ENCODE data around the gene COG1.

Gene COG1

GRCh38 chr17:73170324-73170723, 22.5 kb upstream of the COG1 start:
- peaks cover 21% of the 10 kb centered on the region for H3K27me3 ChIP-seq (ENCODE audit: insufficient read depth, low read length, poor library complexity)
- H4K20me1 ChIP-seq (ENCODE audit: insufficient read depth, low read length) = no peaks in the 10 kb centered on the region
- H3K9ac ChIP-seq (ENCODE audit: low read depth, low read length) = no peak overlapping the region
- H3K27ac ChIP-seq (ENCODE audit: low read length) = no peak overlapping the region
- no peaks in the 10 kb centered on the region for H3K79me2 ChIP-seq (ENCODE audit: insufficient read depth, low read length)
- DNase-seq = no peak
- ATAC-seq (ENCODE audit: insufficient read depth, low read depth) = no peak
- no peak overlapping the region for H3K4me3 ChIP-seq (ENCODE audit: low read depth in 1 of 2, low read length in 2 of 2)
- peaks cover 14% of the 10 kb centered on the region for H3K4me1 ChIP-seq (ENCODE audit: insufficient read depth, low read length)
- no peaks in the 10 kb centered on the region for H3K9me3 ChIP-seq (ENCODE audit: insufficient read depth, low read length, severe bottlenecking)
- no peak overlapping the region for H2AFZ ChIP-seq (ENCODE audit: low read depth, low read length)
- TF ChIP-seq, protein P1, sequence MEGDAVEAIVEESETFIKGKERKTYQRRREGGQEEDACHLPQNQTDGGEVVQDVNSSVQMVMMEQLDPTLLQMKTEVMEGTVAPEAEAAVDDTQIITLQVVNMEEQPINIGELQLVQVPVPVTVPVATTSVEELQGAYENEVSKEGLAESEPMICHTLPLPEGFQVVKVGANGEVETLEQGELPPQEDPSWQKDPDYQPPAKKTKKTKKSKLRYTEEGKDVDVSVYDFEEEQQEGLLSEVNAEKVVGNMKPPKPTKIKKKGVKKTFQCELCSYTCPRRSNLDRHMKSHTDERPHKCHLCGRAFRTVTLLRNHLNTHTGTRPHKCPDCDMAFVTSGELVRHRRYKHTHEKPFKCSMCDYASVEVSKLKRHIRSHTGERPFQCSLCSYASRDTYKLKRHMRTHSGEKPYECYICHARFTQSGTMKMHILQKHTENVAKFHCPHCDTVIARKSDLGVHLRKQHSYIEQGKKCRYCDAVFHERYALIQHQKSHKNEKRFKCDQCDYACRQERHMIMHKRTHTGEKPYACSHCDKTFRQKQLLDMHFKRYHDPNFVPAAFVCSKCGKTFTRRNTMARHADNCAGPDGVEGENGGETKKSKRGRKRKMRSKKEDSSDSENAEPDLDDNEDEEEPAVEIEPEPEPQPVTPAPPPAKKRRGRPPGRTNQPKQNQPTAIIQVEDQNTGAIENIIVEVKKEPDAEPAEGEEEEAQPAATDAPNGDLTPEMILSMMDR (IDR thresholded peaks at IDR 0.05; ENCODE audit: borderline replicate concordance, extremely low read depth, low read length, poor library complexity, severe bottlenecking) = no peak
- TF ChIP-seq EZH2 (IDR thresholded peaks at IDR 0.05; ENCODE audit: borderline replicate concordance, low read depth, low read length, severe bottlenecking) = no peak
- H3K36me3 ChIP-seq (ENCODE audit: insufficient read depth, low read length) = no peaks in the 10 kb centered on the region
- no peak overlapping the region for H3K4me2 ChIP-seq (ENCODE audit: insufficient read depth, low read length)

- H3K9me3 ChIP-seq (ENCODE audit: insufficient read depth, low read length, severe bottlenecking) = no peaks in the 10 kb centered on the region
- H3K36me3 ChIP-seq (ENCODE audit: insufficient read depth, low read length) = no peaks in the 10 kb centered on the region
- no peak overlapping the region for H3K4me3 ChIP-seq (ENCODE audit: low read depth in 1 of 2, low read length in 2 of 2)
- ATAC-seq (ENCODE audit: insufficient read depth, low read depth) (no peak), DNase-seq (no peak)
- no peak overlapping the region for H3K27ac ChIP-seq (ENCODE audit: low read length)
- H3K27me3 ChIP-seq (ENCODE audit: insufficient read depth, low read length, poor library complexity) = peaks cover 2% of the 10 kb centered on the region
- H3K4me2 ChIP-seq (ENCODE audit: insufficient read depth, low read length) = no peak overlapping the region
- no peak overlapping the region for H3K9ac ChIP-seq (ENCODE audit: low read depth, low read length)
- no peaks in the 10 kb centered on the region for H4K20me1 ChIP-seq (ENCODE audit: insufficient read depth, low read length)
- 0 out of 2 replicates have a peak, but pooled peaks cover 2% of the 10 kb centered on the region for H3K4me1 ChIP-seq (ENCODE audit: insufficient read depth, low read length)
- TF ChIP-seq, protein P1 (IDR thresholded peaks at IDR 0.05; ENCODE audit: borderline replicate concordance, extremely low read depth, low read length, poor library complexity, severe bottlenecking) = no peak
- no peak for TF ChIP-seq EZH2 (IDR thresholded peaks at IDR 0.05; ENCODE audit: borderline replicate concordance, low read depth, low read length, severe bottlenecking)
- H3K79me2 ChIP-seq (ENCODE audit: insufficient read depth, low read length) = no peaks in the 10 kb centered on the region
- H2AFZ ChIP-seq (ENCODE audit: low read depth, low read length) = no peak overlapping the region
Observed at GRCh38 chr17:73172252-73172651, 20.6 kb upstream of the COG1 start.

DNA sequence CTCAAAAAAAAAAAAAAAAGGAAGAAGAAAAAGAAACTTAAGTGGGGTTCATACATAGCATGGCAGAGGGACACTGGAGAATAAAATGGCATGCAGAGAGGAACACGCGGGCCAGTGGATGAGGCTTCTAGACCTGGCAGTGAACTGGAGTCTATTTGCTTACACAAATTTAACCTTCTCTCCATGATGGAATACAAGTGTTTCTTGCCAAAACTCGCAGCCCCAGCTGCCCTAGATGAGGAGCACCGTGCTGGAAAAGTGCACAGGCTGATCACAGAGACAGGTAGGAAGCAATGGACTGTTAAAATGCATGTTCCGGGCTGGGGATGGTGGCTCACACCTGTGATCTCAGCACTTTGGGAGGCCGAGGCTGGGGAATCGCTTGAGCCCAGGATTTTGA, 18.7 kb upstream of the COG1 start:
- no peak overlapping the region for H3K4me2 ChIP-seq (ENCODE audit: insufficient read depth, low read length)
- TF ChIP-seq, protein P1 (IDR thresholded peaks at IDR 0.05; ENCODE audit: borderline replicate concordance, extremely low read depth, low read length, poor library complexity, severe bottlenecking) = no peak
- no peak for TF ChIP-seq EZH2 (IDR thresholded peaks at IDR 0.05; ENCODE audit: borderline replicate concordance, low read depth, low read length, severe bottlenecking)
- ATAC-seq (ENCODE audit: insufficient read depth, low read depth) = no peak

More for the DNA sequence above, 18.7 kb upstream of the COG1 start:
- Histone ChIP-seq H3K9me3 (ENCODE audit: insufficient read depth, low read length, severe bottlenecking) (no peaks in the 10 kb centered on the region), H3K79me2 (ENCODE audit: insufficient read depth, low read length) (no peaks in the 10 kb centered on the region), H3K4me3 (ENCODE audit: low read depth in 1 of 2, low read length in 2 of 2) (no peak overlapping the region), H3K27me3 (ENCODE audit: insufficient read depth, low read length, poor library complexity) (no peaks in the 10 kb centered on the region), H3K27ac (ENCODE audit: low read length) (no peak overlapping the region), H4K20me1 (ENCODE audit: insufficient read depth, low read length) (no peaks in the 10 kb centered on the region), H2AFZ (ENCODE audit: low read depth, low read length) (no peak overlapping the region), H3K4me1 (ENCODE audit: insufficient read depth, low read length) (0 out of 2 replicates have a peak, but pooled peaks cover 2% of the 10 kb centered on the region), H3K36me3 (ENCODE audit: insufficient read depth, low read length) (no peaks in the 10 kb centered on the region), H3K9ac (ENCODE audit: low read depth, low read length) (no peak overlapping the region)
- no peak for DNase-seq

All from DND-41 (cell line).